Measurements from ENCODE around the gene RAD51.

GRCh38 chr15:40693904-40694687 is 878 bp upstream of the RAD51 start:
- no peak for TF ChIP-seq CTCF (conservative IDR thresholded peaks at IDR 0.05; ENCODE audit: low read length)
- TF ChIP-seq EZH2phosphoT487 (IDR thresholded peaks at IDR 0.05; ENCODE audit: borderline replicate concordance), result no peak

All from Loucy (cell line).